ENCODE data around the gene ARL14EPL. TPM values are rescaled to one million over a fixed set of nuclear protein-coding genes. Genes with fewer than 3 reads are reported as not detected.

ARL14EPL gene
- not detected for total RNA-seq
- long read RNA-seq, result 0 reads

DNA sequence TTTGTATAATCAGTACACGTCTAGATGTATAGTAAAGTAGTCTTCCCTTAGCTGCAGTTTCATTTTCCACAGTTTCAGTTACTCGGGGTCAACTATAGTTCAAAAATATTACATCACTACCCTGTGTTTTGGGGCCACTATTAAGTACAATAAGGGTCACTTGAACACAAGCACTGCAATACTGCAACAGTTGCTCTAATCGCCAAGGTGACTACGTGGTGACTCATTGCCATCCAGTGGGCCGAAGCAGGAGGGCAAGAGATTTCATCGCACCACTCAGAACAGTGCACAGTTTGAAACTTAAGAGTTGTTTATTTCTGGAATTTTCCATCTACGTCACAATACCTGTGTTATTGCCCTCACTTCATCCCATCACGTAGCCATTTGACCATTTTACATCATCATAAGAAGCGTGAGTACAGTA lies at the start of gene ARL14EPL:
Gene ARL14EPL (plus strand): TSS at position 379 of the 424 bp plus-strand sequence. CDS start 18,994 bp downstream, outside the sequence.
- ATAC-seq (ENCODE audit: poor library complexity) (peak; percentile 95), DNase-seq (peak; percentile 39)
- intact Hi-C loops (cut with DNase I), result no loop called here

DNA sequence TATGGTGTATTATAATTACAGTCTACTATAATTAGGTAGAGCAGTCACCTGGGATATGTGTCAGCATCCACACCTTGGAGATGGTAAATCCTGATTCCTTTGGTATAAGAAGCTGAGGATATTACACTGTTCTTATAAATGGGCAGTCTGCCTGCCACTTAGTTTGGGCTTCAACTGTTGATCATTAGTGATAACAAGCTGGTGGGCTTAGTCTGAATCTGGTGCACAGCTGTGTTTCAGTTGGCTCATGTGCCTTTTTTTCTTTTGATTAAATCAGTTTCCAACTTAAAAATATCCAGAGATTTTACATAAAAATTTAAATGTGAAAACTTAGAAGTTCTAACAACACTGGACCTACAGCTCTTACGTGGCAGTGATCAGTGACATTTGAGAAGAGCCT lies 48.8 kb upstream of the ARL14EPL start:
- ATAC-seq (ENCODE audit: poor library complexity), result no peak
- intact Hi-C loops (cut with DNase I), result no loop called here
- DNase-seq, result no peak

DNA sequence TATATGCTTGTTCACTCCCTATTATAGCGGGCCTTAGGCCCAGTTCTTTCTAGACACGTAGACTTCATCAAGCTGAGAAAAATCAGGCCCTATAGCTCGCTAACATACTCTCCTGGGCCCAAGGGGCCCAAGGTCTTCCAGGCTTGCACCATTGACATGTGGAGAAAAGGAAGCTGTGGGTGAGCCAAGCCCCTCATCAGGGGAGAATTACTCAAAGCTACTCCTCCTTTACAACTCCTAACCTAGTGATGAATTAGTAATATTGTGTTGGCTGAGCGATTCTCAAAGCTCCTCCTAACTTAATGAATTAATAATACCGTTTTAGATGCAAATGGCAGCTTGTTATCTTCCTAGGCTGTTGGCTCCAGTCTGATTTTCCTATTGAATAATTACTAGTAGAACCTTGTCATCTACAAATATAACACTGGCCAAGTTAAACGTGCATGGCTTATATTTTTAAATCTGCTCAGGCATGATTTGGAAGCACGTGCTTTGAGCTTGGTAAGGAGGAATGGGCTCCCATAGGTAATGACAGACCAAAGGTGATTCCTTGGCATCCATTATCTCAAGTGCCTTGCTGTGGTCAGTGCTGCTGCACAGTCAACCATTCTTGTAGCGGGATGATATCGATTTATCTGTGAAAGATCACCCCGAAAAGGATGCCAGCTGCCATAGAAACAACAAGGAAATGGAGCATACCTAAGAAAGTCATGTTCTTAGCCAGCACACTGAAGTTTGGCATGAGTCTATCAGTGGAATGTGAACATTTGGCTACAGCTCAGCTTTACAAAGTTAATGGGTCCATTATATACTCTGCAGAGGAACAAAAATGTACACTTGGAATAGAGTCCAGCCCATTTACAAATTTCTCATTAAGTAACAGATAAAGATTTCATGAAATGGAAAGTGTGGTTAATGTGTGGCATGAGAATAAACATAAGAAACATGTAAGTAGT lies 46.2 kb upstream of the ARL14EPL start:
- intact Hi-C loops (cut with DNase I), result no loop called here
- ATAC-seq (ENCODE audit: poor library complexity), result peak; percentile 71
- no peak for DNase-seq

DNA sequence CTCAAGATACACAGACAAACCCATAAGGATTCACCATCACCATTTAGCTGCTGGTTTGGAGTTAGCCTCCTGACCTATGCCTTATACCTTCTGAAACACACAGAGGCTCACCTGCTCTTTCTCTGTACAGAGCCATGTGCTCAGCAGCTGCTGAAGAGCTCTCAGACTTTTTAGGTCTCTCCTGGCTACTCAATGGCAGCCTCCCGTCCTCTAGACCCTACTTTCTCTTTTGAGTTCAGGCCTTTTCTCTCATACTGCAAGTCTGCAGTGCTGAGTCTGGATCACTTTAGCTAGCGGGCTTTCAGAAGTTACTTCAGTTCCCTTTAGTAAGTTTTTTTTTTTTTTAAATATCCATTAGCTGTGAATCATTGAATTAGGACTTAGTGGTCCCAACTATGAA lies 44.3 kb upstream of the ARL14EPL start:
- DNase-seq (no peak), ATAC-seq (ENCODE audit: poor library complexity) (no peak)
- intact Hi-C loops (cut with DNase I), result no loop called here

DNA sequence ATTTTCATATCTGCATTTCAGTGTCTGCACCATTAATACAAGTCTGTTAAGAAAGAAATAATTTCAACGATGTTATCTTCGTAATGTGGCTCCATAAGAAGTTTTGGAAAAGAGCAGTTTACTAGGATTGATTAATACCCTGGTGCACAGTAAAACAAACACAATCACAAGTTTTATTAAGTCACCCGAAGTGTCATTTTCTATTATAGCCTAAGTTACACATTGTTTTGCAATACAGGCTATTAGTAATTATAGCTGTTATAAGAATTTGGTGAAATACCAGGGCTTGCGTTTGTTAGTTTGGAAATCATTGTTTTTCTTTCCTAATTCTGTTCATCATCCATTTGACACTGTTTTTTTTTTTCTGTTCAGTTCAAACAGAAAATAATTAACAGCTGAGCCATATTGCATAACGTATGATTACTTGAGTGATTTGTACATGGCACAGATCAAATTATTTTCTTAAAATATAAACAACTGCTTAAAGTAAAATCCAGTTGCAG lies 39.4 kb upstream of the ARL14EPL start:
- intact Hi-C loops (cut with DNase I), result no loop called here
- DNase-seq (no peak), ATAC-seq (ENCODE audit: poor library complexity) (no peak)

DNA sequence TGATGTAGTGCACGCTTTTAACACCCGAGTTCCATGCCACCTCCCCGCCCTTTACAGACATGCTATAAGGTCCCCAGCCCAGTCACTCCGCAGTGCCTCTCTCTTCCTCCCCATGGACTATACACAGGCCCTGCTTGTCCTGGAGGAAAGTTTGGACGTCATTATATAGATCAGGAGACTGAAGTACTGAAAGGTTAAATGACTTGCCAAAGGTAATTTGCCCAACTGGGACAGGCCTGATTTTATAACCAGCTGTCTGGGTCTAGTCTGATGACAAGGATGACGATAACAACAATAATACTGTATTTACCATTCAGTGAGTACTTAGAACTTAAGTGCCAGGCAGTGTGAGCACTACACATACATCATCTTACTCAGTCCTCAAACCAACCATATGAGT lies 36.9 kb upstream of the ARL14EPL start:
- no peak for DNase-seq
- intact Hi-C loops (cut with DNase I), result no loop called here
- ATAC-seq (ENCODE audit: poor library complexity), result no peak

DNA sequence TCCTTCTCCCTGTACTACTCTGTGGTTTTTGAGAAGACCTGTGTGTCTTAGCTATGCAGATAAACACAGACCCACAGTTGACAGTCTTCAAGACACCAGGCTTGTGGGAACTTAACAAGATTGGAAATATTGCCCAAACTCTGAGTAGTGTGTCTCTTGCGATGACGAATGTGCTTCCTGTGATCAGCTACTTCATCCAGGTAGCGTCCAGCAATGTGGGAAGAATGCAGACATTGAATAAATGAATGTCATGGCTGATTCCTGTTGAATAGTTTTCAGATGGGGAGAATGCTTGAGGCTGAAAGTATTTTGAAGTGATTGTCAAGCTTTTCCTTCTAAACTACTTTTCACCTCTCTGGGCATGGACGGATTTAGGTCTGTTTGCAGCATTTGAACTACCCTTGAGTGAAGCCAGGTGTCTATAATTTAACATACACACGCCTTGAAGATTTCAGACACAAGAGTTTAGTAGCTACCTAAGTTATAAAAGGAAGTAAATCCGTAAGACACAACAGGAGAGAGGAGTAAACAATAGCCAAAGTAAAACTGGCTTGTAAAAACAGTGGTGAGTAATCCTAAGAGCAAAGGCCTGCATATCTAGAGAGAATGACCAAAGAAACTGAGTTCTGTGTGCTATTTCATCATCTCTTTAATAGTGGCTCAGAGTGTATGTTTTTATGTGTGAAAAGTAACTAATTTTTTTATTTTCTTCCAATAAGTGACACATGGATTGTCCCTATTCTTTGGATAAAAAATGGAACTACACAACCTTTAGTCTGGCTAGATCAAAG lies 30.0 kb upstream of the ARL14EPL start:
- no peak for ATAC-seq (ENCODE audit: poor library complexity)
- no peak for DNase-seq
- intact Hi-C loops (cut with DNase I), result no loop called here

DNA sequence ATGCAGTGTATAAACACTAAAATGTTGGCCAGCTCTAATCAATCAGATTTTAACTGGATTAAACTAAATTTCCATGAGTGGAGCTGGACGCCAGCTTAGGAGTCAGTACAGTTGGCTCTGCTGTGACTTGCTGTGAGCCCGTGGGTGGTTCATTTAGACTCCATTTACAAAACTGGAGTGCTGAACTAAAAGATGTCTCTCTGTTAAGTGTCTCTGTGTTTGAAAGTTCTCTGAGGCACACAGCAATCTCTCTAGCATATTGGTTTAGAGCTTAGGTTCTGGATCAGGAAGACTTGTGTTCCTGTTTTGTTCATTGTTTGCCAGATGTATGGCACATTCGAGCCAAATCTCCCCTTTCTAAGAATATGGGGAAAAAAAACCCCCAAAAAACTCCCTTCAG lies 28.0 kb upstream of the ARL14EPL start:
- ATAC-seq (ENCODE audit: poor library complexity) (no peak), DNase-seq (no peak)
- intact Hi-C loops (cut with DNase I), result no loop called here

DNA sequence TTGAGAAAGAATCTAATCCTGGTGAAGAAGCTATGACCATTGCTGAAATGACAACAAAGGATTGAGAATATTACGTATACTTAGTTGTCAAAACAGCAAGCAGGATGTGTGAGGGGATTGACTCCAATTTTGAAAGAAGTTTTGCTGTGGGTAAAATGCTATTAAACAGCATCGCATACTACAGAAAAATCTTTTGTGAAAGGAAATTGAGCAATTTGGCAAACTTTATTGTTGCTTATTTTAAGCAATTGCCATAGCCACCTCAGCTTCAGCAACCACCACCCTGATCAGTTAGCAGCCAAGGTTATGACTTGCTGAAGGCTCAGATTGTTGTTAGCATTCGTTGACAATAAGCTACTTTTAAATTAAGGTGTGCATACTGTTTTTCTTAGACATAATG lies 22.5 kb upstream of the ARL14EPL start:
- DNase-seq, result no peak
- no peak for ATAC-seq (ENCODE audit: poor library complexity)
- intact Hi-C loops (cut with DNase I), result no loop called here

DNA sequence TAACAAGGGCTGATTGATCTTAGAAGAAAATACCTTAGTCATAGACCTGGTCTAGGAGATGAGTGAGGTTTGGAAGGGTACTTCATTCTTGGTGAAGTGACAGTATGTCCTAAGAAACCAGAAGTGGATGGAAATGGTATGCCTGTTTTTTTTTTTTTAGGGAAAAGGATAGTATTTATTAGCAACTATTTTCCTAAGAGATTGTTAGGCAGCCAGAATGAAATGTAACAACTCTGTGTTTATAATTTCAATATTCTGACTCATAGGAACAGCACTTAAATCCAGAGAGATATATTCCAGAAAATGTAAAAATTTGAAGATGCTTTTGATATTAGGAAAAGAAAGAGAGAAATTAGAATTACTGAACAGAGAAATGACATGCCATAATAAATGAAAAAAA lies 21.2 kb upstream of the ARL14EPL start:
- DNase-seq (no peak), ATAC-seq (ENCODE audit: poor library complexity) (no peak)
- intact Hi-C loops (cut with DNase I), result no loop called here

DNA sequence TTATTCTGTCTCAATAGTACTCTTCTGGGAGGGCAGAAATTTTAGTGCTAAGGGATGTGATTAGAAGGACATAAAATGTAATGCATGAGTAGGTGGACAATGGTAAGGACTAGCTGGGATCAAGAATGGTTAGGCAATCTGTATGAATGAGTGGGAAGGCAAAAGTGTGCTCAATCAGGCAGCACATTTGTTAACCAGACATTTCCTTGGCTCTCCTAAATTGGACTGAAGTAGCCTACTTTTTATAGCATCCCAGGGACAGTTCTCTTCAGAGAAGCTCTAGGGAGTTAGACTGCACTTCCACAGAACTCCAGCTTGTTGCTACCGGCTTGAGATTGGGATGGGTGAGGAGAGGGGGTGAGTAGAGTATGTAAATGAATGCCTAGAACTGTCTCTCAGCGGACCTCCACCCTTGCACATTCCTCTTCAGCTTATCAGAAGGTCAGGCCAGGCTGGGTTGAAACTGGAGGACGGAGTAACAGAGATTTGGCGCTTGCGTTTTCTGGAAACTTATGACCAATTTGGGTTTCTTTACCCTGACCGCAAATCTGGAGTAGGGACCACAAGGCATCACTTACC lies 19.0 kb upstream of the ARL14EPL start:
- intact Hi-C loops (cut with DNase I), result no loop called here
- ATAC-seq (ENCODE audit: poor library complexity) (peak; percentile 55), DNase-seq (no peak)

DNA sequence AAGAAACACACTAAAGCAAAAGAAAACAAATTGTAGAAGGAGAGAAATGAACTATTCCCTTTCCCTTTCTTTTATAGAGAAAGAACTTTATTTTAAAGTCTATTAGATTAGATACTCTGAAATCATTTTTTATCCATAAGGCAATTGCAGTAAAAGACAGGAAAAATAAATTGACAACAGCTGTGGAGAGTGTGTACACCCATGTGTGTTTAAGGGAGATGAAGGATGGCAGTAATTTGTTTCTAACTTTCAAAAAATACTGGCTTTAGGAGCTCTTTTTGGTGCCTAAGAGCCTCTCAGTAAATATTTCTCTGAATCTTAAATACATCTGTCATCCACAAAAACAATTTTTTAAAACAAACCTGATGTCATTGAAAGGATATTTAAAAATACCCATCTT lies 18.3 kb upstream of the ARL14EPL start:
- no peak for ATAC-seq (ENCODE audit: poor library complexity)
- intact Hi-C loops (cut with DNase I), result no loop called here
- no peak for DNase-seq

DNA sequence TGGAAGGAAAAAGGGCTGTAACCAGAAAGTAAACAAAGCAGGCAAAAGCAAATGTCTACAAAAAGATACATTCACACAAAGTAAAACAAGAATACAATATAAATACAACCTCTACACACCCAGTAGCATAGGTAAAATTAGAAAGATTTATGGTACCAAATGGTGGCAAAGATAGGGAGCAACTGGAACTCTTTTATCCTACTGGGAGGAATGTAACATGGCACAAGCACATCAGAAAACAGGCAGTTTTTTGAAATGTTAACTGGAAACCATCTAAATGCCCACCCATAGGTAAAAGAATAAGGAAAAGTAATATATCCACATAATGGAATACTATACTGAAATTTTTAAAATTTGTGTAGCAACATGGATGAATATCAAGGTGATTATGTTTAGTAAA lies 8.7 kb upstream of the ARL14EPL start:
- intact Hi-C loops (cut with DNase I), result no loop called here
- DNase-seq, result no peak
- no peak for ATAC-seq (ENCODE audit: poor library complexity)

DNA sequence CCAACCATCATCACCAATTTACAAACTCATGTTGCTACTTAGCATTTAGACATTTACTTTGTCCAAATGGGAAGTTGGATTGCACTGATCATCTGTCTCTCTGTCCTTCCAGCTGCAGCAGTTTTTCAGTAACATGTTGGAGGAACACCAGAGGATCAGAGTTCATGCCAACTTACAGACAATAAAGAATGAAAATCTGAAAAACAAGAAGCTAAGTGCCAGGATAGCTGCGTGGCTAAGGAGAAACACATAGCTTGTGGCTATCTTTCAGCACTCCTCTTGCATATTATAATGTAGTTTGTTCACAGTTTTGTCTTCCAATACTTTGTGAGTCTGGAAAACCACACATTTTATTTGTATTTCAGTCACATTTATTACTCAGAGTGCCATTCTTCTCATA lies 6.4 kb upstream of the ARL14EPL start:
- intact Hi-C loops (cut with DNase I), result no loop called here
- no peak for DNase-seq
- ATAC-seq (ENCODE audit: poor library complexity), result no peak

DNA sequence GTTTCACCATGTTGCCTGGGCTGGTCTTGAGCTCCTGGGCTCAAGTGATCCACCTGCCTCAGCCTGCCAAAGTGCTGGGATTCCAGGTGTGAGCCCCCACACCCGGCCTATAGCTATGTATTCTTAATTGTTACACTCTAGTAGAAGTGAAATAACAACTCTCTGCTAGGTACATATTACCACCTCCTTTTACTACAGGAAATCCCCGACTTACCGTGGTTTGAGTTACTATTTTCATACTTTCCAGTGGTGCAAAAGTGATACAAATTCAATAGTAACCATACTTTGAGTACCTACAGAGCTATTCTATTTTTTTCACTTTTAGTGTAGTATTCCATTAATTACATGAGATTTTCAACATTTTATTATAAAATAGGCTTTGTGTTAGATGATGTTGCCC lies 719 bp downstream of the ARL14EPL start:
- ATAC-seq (ENCODE audit: poor library complexity), result no peak
- no peak for DNase-seq
- intact Hi-C loops (cut with DNase I), result no loop called here

DNA sequence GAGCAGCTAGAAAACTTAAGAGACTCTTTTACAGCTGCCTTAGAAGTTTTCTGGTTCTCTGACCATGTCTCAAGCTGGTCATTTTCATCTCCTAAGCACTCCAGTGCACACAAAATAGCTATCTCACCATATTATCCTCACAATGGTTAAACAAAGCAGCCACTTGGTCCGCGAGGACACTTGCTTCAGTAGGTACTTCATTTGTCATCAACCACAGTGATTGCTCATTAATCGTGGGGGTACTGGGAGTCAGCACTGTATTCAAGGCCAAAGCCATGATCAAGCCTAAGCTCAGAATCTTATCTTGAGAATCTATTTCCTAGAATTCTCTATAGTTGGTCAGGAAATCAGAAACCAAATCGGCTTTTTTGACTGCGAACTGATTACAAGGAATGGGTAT lies 2.9 kb downstream of the ARL14EPL start:
- intact Hi-C loops (cut with DNase I), result no loop called here
- ATAC-seq (ENCODE audit: poor library complexity) (no peak), DNase-seq (no peak)

DNA sequence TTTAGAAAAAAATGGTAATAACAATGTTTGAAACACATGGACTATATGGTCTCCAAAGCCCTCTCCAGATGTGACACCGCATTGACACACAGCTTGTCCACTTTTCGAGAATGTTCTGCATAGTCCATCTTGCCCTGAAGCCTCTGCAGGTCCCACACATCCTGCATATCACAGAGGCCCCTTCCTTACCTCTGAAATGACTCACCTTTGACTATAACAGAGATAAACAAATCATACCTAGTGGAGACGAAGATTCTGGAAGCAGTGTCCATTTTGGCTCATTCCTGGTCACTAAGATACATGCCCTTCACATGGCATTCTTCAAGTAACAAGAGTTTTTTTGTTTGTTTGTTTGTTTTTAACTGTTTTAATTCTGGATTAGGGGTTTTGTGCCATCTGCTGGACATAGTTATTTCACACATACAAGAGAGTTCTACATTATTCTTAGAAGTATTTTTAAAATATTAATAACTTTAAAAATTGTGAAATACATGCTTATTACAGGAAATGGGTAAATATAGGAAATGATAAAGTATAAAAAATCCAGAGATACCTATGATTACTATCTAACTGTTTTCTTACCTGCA lies 5.1 kb downstream of the ARL14EPL start:
- intact Hi-C loops (cut with DNase I), result no loop called here
- DNase-seq, result no peak
- no peak for ATAC-seq (ENCODE audit: poor library complexity)

DNA sequence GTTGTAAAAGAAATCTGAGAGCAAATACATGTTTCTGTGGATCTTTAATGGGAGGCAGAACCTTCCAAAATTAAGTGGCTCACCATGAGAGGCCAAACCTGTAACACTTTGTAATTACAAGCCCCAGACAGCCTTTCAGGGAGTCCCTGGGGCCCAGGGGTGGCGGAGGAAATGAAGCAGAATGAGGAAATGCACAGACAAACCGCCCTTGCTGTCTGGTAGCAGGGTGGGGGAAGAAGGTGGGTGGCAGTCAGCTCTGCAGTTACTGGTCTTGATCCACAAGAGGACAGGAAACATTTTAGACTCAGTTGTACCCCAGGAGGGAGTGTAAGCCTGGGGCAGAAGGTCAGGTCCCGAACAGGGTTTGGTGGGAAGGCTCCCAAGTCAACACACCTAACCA lies 6.5 kb downstream of the ARL14EPL start:
- intact Hi-C loops (cut with DNase I), result no loop called here
- DNase-seq, result no peak

DNA sequence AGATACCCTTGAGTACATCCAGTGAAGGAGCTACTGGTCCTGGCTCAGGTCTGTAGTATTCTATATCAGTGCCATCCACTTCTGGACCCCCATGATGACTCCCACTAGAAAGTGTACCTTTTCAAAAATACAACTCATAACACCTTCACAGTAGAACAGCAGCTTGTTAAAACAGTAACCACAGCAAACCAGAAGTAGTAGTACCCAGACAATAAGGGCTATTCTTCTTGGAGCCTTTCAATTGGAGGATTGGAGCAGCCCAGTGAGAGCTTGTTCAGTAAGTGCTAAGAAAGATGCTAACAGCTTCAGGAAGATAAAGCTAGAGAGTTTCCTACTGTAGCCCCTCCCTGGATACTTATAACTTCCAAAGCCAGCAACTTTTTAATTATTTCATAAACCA lies 10.1 kb downstream of the ARL14EPL start:
- intact Hi-C loops (cut with DNase I), result no loop called here
- DNase-seq (no peak), ATAC-seq (ENCODE audit: poor library complexity) (no peak)

More for the DNA sequence above, 6.5 kb downstream of the ARL14EPL start:
- no peak for ATAC-seq (ENCODE audit: poor library complexity)
